GM23248 (cell line): ENCODE measurements around the gene FXR1.
"Not testable (repeated sequence)": the region's sequence is repeated elsewhere in the genome, so short reads cannot be mapped to it uniquely, and the experiment has no call there.

Experiments used
- EZH2 ChIP-seq: fragments of 200-600 bp; sonication (generic); IDR thresholded peaks from 2 replicates; pipeline ENCODE4 v1.6.1; 2018; ENCODE audit warnings: antibody characterized with exemption, mild to moderate bottlenecking; ENCODE audit not compliant: insufficient read depth, poor library complexity, severe bottlenecking
- EZH2phosphoT487 ChIP-seq: fragments of 200-600 bp; sonication (generic); IDR thresholded peaks from 2 replicates; pipeline ENCODE4 v1.6.1; 2018; ENCODE audit warnings: antibody characterized with exemption, moderate library complexity, mild to moderate bottlenecking, low read depth; ENCODE audit not compliant: insufficient read depth

DNA sequence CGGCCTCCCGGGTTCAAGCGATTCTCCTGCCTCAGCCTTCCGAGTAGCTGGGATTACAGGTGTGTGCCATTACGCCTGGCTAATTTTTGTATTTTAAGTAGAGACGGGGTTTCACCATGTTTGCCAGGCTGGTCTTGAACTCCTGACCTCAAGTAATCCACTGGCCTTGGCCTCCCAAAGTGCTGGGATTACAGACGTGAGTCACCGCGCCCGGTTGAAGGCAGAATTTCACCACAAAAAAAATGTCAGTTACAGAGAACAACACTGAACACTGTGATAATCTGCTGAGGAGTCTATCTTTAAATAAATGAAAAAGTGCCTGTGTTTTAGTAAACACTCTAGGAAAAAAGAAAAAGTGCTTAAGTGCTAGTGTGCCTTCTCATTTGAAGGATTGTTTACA lies 73.9 kb downstream of the FXR1 start:
- TF ChIP-seq EZH2, EZH2phosphoT487: not testable (repeated sequence)
